ENCODE data around the gene JKAMP. TPM values are rescaled to one million over a fixed set of nuclear protein-coding genes. Genes with fewer than 3 reads are reported as not detected.
"Not testable (repeated sequence)": the region's sequence is repeated elsewhere in the genome, so short reads cannot be mapped to it uniquely, and the experiment has no call there.

Gene JKAMP
- total RNA-seq = 28.2 TPM

- DNase-seq (ENCODE audit: low spot score in 2 of 2) = peak; percentile 90 to 98
- H3K27ac ChIP-seq = peak within 1 kb of the TSS; percentile 85 to 96
- no peaks in the 10 kb centered on the region for H3K9me3 ChIP-seq
- H3K36me3 ChIP-seq = peaks cover 6 to 10% of the 10 kb centered on the region in 2 donors
- peak; percentile 50 to 74 (median 70) for TF ChIP-seq CTCF (IDR thresholded peaks at IDR 0.05)
- H3K4me3 ChIP-seq = peak within 1 kb of the TSS; percentile 76 to 96
- peaks cover 5 to 20% of the 10 kb centered on the region in 2 donors for H3K4me1 ChIP-seq
- intact Hi-C loops (cut with DNase I) = loop anchor here (1.0 to 10.0 kb wide), 6 partner anchors 19 to 1801 kb away; partner anchors contain the start of genes DACT1, GPR135, PCNX4 and PPM1A
- no peaks in the 10 kb centered on the region for H3K27me3 ChIP-seq
These were observed at the start of gene JKAMP, which contains the start of gene L3HYPDH for GRCh38 chr14:59483819-59484638. Gene JKAMP, plus strand, starts transcription at chr14:59484517. Its CDS starts 73 bp downstream, at chr14:59484590. Gene L3HYPDH, minus strand, starts transcription at chr14:59484408. Its CDS starts 92 bp downstream, at chr14:59484316.

GRCh38 chr14:59435101-59435500 is 49.2 kb upstream of the JKAMP start:
- H3K4me3 ChIP-seq = no peak overlapping the region
- no peaks in the 10 kb centered on the region for H3K36me3 ChIP-seq
- intact Hi-C loops (cut with DNase I) = loop anchor here (5.0 kb wide), 1 partner anchor 88 kb away; no protein-coding TSS in a partner anchor
- no peaks in the 10 kb centered on the region for H3K27me3 ChIP-seq
- peaks cover 2 to 35% of the 10 kb centered on the region in 2 donors for H3K4me1 ChIP-seq
- no peaks in the 10 kb centered on the region for H3K9me3 ChIP-seq
- no peak for DNase-seq (ENCODE audit: low spot score in 2 of 2)
- no peak for TF ChIP-seq CTCF (IDR thresholded peaks at IDR 0.05)
- H3K27ac ChIP-seq = peak overlapping the region; percentile 32 to 59

- no peaks in the 10 kb centered on the region for H3K36me3 ChIP-seq
- H3K4me3 ChIP-seq = no peak overlapping the region
- intact Hi-C loops (cut with DNase I) = loop anchor here (5.0 kb wide), 1 partner anchor 89 kb away; no protein-coding TSS in a partner anchor
- H3K4me1 ChIP-seq = peaks cover 2 to 36% of the 10 kb centered on the region in 2 donors
- no peaks in the 10 kb centered on the region for H3K9me3 ChIP-seq
- TF ChIP-seq CTCF (IDR thresholded peaks at IDR 0.05) = no peak
- DNase-seq (ENCODE audit: low spot score in 2 of 2) = no peak
- peak overlapping the region in 1 of 2 donors; percentile 59 for H3K27ac ChIP-seq
- no peaks in the 10 kb centered on the region for H3K27me3 ChIP-seq
These were observed 48.3 kb upstream of the JKAMP start for GRCh38 chr14:59435987-59436386.

GRCh38 chr14:59438195-59438647 is 46.1 kb upstream of the JKAMP start:
- Histone ChIP-seq H3K36me3 (no peaks in the 10 kb centered on the region), H3K9me3 (no peaks in the 10 kb centered on the region), H3K27me3 (no peaks in the 10 kb centered on the region), H3K4me3 (no peak overlapping the region), H3K4me1 (peaks cover 2 to 36% of the 10 kb centered on the region in 2 donors), H3K27ac (peak overlapping the region; percentile 41 to 69)
- intact Hi-C loops (cut with DNase I) = loop anchor here (5.0 kb wide), 1 partner anchor 91 kb away; no protein-coding TSS in a partner anchor
- no peak for TF ChIP-seq CTCF (IDR thresholded peaks at IDR 0.05)
- DNase-seq (ENCODE audit: low spot score in 2 of 2) = no peak

GRCh38 chr14:59439256-59439965 is 44.9 kb upstream of the JKAMP start:
- intact Hi-C loops (cut with DNase I) = loop anchor here (5.0 kb wide), 1 partner anchor 92 kb away; no protein-coding TSS in a partner anchor
- H3K9me3 ChIP-seq = no peaks in the 10 kb centered on the region
- TF ChIP-seq CTCF (IDR thresholded peaks at IDR 0.05) = no peak
- no peak overlapping the region for H3K4me3 ChIP-seq
- H3K27ac ChIP-seq = peak overlapping the region; percentile 41 to 69
- H3K27me3 ChIP-seq = no peaks in the 10 kb centered on the region
- peaks cover 2 to 36% of the 10 kb centered on the region in 2 donors for H3K4me1 ChIP-seq
- DNase-seq (ENCODE audit: low spot score in 2 of 2) = no peak
- H3K36me3 ChIP-seq = no peaks in the 10 kb centered on the region

- H3K4me1 ChIP-seq; intact Hi-C loops (cut with DNase I); H3K4me3 ChIP-seq: not testable (repeated sequence)
These were observed 35.6 kb upstream of the JKAMP start for GRCh38 chr14:59448673-59449072.

More at GRCh38 chr14:59448673-59449072, 35.6 kb upstream of the JKAMP start:
- H3K9me3 ChIP-seq; H3K27me3 ChIP-seq; H3K36me3 ChIP-seq; DNase-seq (ENCODE audit: low spot score in 2 of 2); H3K27ac ChIP-seq: not testable (repeated sequence)

Data from ascending aorta (tissue), 2 donors.